Vagina (tissue), 2 donors: ENCODE data around the gene ADARB1. TPM values are rescaled to one million over a fixed set of nuclear protein-coding genes. Genes with fewer than 3 reads are reported as not detected.

Source experiments
- DNase-seq, 2 donors: peaks; one replicate each; pipeline ENCODE4 v3.0.0-alpha.2; 2017; ENCODE audit errors: extremely low spot score in 2 of 2
- H3K27ac ChIP-seq: fragments of 200-600 bp; sonication (generic); one replicate; pipeline ENCODE4 v1.5.1; 2019
- H3K27me3 ChIP-seq: fragments of 200-600 bp; sonication (generic); one replicate; pipeline ENCODE4 v1.5.1; 2019
- H3K36me3 ChIP-seq, 2 donors: fragments of 200-600 bp; sonication (generic); one replicate each; pipeline ENCODE4 v1.5.1; 2017 to 2019
- H3K4me1 ChIP-seq: fragments of 200-600 bp; sonication (generic); one replicate; pipeline ENCODE4 v1.5.1; 2019
- H3K4me3 ChIP-seq, 2 donors: fragments of 200-600 bp; sonication (generic); 1 replicate in 1 of 2; 2 replicates in 1 of 2; pipeline ENCODE4 v1.5.1; 2016 to 2019
- H3K9me3 ChIP-seq: fragments of 200-600 bp; sonication (generic); one replicate; pipeline ENCODE4 v1.5.1; 2019
- CTCF ChIP-seq, 3 experiments: fragments of 450-650 bp in 2 of 3; fragments of 200-600 bp in 1 of 3; sonication (generic) in 1 of 3; IDR thresholded peaks; one replicate each; pipeline ENCODE4 v1.5.1; 2017 to 2019; ENCODE audit warnings: antibody characterized with exemption in 3 of 3, mild to moderate bottlenecking in 2 of 3, moderate library complexity in 2 of 3
- POLR2A ChIP-seq, 2 donors: fragments of 450-650 bp; IDR thresholded peaks; one replicate each; pipeline ENCODE4 v1.6.1; 2017; ENCODE audit warnings: antibody characterized with exemption in 2 of 2, mild to moderate bottlenecking in 2 of 2, moderate library complexity in 2 of 2
- POLR2AphosphoS5 ChIP-seq, 2 donors: sonication (generic); formaldehyde crosslinking; IDR thresholded peaks; one replicate each; pipeline ENCODE4 v1.9.0; 2017; ENCODE audit warnings: antibody characterized with exemption in 2 of 2, mild to moderate bottlenecking in 2 of 2, low read depth in 1 of 2; ENCODE audit not compliant: insufficient read depth in 1 of 2
- intact Hi-C: fragments of 100-400 bp; cut with DNase I; formaldehyde crosslinking; loops from one replicate; pipeline ENCODE4 v1.15.1; 2023
- total RNA-seq: library from RNA; depleted of rRNA; stranded (reverse); fragments of >200 nt; gene quantifications from one replicate; pipeline ENCODE4 v1.2.3, GENCODE V29; 2016

ADARB1 gene
- total RNA-seq, 1 donor from 2014 or later, result 19.6 TPM

- Histone ChIP-seq H3K27me3 (no peaks in the 10 kb centered on the region), H3K9me3 (no peaks in the 10 kb centered on the region), H3K4me3 (no peak overlapping the region), H3K36me3 (no peaks in the 10 kb centered on the region), H3K27ac (no peak overlapping the region), H3K4me1 (no peaks in the 10 kb centered on the region)
- DNase-seq, result no peak
- TF ChIP-seq CTCF (IDR thresholded peaks at IDR 0.05), result no peak
- TF ChIP-seq POLR2AphosphoS5 (IDR thresholded peaks at IDR 0.05; ENCODE audit: insufficient read depth in 1 of 2, low read depth in 1 of 2), result no peak
- no peak for TF ChIP-seq POLR2A (IDR thresholded peaks at IDR 0.05)
- intact Hi-C loops, result no loop called here
Measured at GRCh38 chr21:45050345-45050796, 24.0 kb upstream of the ADARB1 start.

GRCh38 chr21:45050797-45051489 is 23.4 kb upstream of the ADARB1 start:
- Histone ChIP-seq H3K4me3 (no peak overlapping the region), H3K27ac (no peak overlapping the region), H3K9me3 (no peaks in the 10 kb centered on the region), H3K27me3 (no peaks in the 10 kb centered on the region), H3K36me3 (no peaks in the 10 kb centered on the region), H3K4me1 (peaks cover 4% of the 10 kb centered on the region)
- no peak for TF ChIP-seq POLR2A (IDR thresholded peaks at IDR 0.05)
- TF ChIP-seq POLR2AphosphoS5 (IDR thresholded peaks at IDR 0.05; ENCODE audit: insufficient read depth in 1 of 2, low read depth in 1 of 2), result no peak
- no peak for TF ChIP-seq CTCF (IDR thresholded peaks at IDR 0.05)
- DNase-seq, result no peak
- intact Hi-C loops, result no loop called here

- Histone ChIP-seq H3K27ac (no peak overlapping the region), H3K36me3 (no peaks in the 10 kb centered on the region), H3K4me3 (no peak overlapping the region), H3K27me3 (no peaks in the 10 kb centered on the region), H3K4me1 (peaks cover 9% of the 10 kb centered on the region), H3K9me3 (no peaks in the 10 kb centered on the region)
- no peak for TF ChIP-seq POLR2A (IDR thresholded peaks at IDR 0.05)
- TF ChIP-seq POLR2AphosphoS5 (IDR thresholded peaks at IDR 0.05; ENCODE audit: insufficient read depth in 1 of 2, low read depth in 1 of 2), result no peak
- TF ChIP-seq CTCF (IDR thresholded peaks at IDR 0.05), result no peak
- intact Hi-C loops, result no loop called here
- no peak for DNase-seq
Measured at GRCh38 chr21:45051580-45052434, 22.6 kb upstream of the ADARB1 start.

- Histone ChIP-seq H3K36me3 (no peaks in the 10 kb centered on the region), H3K4me3 (no peak overlapping the region), H3K4me1 (peaks cover 9% of the 10 kb centered on the region), H3K9me3 (no peaks in the 10 kb centered on the region), H3K27me3 (no peaks in the 10 kb centered on the region), H3K27ac (no peak overlapping the region)
- no peak for DNase-seq
- intact Hi-C loops, result no loop called here
- TF ChIP-seq CTCF (IDR thresholded peaks at IDR 0.05), result no peak
- no peak for TF ChIP-seq POLR2A (IDR thresholded peaks at IDR 0.05)
- TF ChIP-seq POLR2AphosphoS5 (IDR thresholded peaks at IDR 0.05; ENCODE audit: insufficient read depth in 1 of 2, low read depth in 1 of 2), result no peak
Measured at GRCh38 chr21:45052960-45053359, 21.4 kb upstream of the ADARB1 start.
